ENCODE results near the gene LFNG.
"Not testable (repeated sequence)": the region's sequence is repeated elsewhere in the genome, so short reads cannot be mapped to it uniquely, and the experiment has no call there.

Gene LFNG

GRCh38 chr7:2545746-2546425 lies 26.3 kb downstream of the LFNG start:
- DNase-seq (ENCODE audit: low spot score) = no peak

DNA sequence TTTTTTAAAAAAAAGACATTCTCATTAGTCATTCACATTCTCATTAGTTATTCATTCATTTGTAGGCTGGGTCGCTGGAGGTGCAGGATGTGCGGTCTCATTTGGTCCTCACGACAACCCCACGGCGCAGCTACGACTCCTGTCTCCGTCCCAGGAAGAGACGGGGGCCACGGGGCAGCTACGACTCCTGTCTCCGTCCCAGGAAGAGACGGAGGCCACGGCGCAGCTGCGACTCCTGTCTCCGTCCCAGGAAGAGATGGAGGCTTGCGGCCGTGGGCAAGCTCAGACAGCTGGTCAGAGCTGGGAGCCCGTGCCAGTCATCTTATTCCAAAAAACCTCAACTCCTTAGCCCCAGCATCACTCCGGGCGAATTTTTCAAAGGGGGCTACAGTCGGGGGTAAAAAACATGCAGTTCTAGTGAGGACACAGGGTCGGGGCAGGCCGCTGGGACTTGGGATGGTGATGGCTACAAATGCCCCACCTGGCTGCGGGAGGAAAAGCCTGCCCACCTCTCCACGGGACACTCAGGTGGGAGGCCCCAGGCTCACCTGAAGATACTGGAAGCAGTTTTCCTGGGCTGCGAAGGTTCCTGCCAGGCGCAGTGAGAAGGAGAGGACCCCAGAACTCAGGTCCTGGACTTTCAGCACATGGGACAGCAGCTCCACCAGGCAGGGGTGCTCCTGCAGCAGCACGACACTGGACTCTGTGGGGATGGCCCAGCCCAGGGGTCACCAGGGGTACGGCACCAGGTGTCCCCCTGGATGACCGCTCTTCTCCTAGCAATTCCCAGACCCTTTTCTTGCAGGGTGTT lies 27.4 kb downstream of the LFNG start:
- DNase-seq (ENCODE audit: low spot score) = no peak

DNA sequence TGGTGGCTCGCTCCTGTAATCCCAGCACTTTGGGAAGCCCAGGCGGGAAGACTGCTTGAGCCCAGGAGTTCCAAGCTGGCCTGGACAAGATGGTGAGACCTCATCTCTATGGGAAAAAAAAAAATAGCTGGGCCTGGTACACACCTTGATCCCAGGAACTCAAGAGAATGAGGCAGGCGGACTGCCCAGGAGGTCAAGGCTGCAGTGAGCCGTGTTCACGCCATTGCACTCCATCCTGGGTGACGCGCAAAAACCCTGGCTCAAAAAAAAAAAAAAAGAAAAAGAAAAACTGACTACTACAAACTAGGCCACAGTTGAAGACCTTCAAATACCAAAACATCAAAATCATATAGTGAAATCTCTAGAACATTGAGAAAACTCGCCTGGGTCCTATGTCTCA lies 31.8 kb downstream of the LFNG start:
- DNase-seq (ENCODE audit: low spot score) = no peak

DNA sequence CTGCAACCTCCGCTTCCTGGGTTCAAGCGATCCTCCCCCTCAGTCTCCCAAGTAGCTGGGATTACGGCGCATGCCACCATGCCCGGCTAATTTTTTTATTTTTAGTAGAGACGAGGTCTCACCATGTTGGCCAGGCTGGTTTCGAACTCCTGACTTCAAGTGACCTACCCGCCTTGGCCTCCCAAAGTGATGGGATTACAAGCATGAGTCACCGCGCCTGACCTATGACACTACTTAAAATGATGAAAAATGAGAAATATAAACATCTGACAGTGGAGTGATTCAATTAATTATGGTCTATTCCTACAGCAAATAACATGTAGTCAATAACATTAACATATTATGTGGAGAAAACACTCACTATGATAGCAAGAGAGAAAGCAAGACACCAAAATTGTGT lies 33.5 kb downstream of the LFNG start:
- DNase-seq (ENCODE audit: low spot score) = no peak

DNA sequence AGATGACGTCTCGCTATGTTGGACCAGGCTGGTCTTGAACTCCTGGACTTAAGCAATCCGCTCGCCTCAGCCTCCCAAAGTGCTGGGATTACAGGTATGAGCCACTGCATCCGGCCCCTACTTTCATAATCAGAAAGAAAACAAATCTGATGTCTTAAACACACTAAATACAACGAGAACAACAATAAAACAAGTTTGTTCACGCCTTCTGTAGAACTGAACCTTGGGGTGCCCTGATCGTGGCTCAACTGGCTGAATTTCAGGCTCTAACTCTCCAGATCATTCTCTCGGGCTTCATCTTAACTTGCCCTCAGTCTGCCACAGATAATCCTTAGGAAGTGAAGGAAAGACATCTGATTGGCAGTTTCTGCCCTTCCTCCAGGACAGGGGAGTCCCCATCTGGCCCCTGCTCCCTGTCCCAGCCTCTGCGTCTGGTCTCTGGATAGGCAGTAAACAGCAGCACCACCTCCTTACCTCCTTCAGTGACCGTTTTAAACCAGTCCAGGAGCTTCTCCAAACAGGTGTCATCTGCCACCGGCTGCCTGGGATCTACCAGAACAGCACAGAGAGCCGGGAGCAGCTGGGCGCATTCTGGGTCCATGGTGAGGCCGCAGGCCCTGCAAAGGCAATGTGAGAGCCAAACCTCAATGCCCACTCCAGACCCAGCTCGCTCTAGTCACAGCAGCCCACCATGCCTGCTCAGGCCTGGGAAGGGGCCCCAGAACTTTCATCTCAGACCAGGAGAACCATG lies 34.4 kb downstream of the LFNG start:
- no peak for DNase-seq (ENCODE audit: low spot score)

DNA sequence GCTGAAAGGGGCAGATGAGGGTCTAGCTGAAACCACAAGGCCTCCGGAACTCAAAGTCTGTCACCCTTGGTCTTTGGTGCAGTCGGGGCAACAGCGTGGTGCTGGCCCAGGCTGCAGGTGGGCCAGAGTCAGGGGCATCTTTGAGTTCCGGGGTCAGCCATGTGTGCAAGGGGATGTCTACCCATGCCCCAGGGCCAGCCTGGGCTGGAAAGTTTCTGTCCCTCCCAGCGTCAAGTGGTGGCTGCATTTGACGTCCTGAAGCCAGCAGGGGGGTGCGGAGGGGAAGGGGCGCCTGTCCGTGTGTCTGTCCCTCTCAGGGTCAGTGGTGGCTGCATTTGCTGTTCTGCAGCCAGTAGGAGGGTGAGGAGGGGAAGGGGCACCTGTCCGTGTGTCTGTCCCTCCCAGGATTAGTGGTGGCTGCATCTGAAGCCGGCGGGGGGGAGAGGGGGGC lies 35.1 kb downstream of the LFNG start:
- DNase-seq (ENCODE audit: low spot score) = no peak

DNA sequence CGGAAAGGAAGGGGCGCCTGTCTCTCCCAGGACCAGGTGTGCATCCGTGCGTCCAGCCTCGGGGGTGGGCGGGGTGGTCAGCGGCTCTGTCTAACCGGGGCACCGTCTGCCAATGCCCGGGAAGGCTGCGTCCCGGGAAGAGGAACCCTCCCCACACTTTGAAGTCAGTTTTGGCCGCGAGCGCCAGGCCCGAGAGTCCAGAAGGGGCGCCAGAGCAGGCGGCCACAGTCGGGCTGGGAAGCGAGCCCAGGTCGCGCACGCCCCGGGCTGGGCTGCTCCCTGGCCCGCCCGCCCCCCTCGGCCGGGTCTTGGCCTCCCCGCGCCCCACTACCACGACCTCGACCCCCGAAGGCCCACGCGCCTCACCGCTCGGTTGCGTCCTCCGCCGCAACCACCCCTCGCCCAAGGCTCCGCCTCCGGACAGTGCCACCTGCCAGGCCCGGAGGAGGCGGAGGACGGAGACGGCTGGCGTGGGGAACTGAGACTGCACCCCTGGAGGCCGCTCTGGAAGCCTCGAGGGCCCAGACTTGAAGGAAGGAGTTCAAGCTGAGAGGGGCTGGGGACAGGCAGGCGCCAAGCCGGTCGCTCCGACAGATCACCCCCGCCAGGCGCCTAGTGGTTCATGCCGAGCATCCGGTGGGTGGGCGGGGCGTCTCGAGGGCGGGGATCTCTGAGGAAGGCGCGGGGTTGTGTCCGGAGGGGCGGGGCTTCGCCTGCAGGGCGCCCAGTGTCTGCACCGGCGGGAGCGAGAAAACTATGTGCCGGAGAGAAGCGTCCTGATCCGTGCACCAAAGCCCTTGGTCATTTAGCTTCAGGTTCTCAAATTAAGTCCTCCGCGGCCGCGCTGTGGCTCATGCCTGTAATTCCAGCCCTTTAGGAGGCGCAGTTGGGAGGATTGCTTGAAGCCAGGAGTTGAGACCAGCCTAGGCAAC lies 35.8 kb downstream of the LFNG start, which contains the start of gene BRAT1:
Gene BRAT1 (minus strand): TSS at position 404 of the 932 bp plus-strand sequence. CDS start 1,093 bp downstream, outside the sequence.
- peak; percentile 100 for DNase-seq (ENCODE audit: low spot score)

DNA sequence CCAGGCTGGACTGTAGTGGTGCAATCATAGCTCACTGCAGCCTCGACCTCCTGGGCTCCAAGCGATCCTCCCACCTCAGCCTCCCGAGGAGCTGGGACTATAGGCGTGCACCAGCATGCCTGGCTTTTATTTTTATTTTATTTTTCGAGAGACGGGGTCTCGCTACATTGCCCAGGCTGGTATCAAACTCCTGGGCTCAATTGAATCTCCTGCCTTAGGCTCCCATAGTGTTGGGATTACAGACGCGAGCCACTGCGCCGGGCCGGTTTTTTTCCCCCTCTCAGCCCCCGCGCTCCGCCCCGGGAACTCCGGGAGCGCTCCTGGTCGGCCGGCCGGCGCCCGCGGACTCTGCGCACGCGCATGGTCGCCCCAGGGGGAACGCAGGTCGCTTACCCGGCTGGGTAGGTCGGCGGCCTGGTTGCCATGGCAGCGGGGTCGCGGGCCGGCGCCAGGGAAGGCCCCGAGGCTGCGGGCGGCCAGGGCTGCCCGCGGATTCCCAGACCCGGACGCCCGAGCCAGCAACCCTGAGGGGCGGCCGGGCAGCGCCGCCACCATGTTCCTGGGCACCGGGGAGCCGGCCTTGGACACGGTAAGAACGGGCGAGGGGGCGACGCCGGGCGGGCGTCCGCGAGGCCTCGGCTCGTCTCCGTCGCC lies 39.2 kb downstream of the LFNG start, which contains the start of gene IQCE:
Gene IQCE (plus strand): TSS at position 351 of the 654 bp plus-strand sequence. CDS start 203 bp downstream, at position 554.
- peak; percentile 96 for DNase-seq (ENCODE audit: low spot score)

DNA sequence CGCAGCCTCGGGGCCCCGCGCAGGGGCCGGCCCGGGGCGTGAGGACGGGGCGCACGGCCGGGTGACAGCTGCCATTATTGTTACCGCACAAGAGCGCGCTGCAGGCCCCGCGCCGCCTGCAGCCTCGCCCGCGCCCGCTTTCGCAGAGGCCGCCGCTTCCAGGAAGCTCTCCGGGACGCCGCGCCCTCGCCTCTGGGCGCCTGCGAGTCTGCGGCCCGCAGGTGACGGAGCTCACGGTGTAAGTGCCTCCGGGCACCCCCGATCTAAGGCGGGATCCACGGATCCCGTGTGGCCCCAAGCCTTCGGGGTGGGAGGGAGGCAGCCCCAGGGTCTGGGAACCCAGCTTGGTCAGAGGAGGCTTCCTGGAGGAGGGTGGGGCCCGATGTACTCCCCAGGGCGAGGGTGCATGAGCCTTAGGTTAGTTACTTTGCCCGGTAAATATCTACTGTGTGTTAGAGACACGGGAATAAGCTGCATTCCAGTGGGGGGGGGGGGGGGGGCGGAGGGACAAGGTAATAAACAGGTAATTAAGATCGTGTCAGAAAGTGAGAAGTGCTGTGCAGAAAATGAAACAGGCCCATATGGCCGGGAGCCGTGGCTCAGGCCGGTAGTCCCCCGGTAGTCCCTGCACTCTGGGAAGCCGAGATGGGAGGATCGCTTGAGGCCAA lies 39.8 kb downstream of the LFNG start:
- DNase-seq (ENCODE audit: low spot score) = no peak

GRCh38 chr7:2563955-2564354 lies 44.4 kb downstream of the LFNG start:
- DNase-seq (ENCODE audit: low spot score) = not testable (repeated sequence)

DNA sequence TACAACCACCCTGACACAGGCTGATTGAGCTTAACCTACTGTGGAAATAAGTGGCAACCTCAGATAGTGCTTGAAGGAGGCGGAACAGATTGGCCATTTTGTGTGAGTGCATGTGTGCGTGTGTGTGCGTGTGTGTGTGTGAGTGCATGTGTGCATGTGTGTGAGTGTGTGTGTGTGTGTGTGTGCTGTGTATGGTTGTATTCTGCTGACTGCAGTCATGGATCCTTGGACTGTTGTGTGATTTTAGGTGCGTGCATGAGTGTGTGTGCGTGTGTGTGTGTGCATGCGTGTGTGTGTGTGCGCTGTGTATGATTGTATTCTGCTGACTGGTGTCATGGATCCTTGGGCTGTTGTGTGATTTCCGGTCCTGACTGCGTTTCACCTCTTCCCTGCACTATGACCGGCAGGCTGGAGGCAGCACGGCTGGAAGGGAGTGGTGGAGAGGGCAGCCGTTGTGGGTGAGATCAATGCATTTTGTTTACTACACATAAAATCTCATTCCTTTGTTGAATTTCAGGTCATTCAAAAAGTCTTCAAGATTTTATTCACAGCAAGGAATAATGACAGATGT lies 45.5 kb downstream of the LFNG start:
- DNase-seq (ENCODE audit: low spot score) = no peak

GRCh38 chr7:2566348-2566889 lies 46.8 kb downstream of the LFNG start:
- DNase-seq (ENCODE audit: low spot score) = no peak

GRCh38 chr7:2566890-2567678 lies 47.5 kb downstream of the LFNG start:
- DNase-seq (ENCODE audit: low spot score) = no peak

DNA sequence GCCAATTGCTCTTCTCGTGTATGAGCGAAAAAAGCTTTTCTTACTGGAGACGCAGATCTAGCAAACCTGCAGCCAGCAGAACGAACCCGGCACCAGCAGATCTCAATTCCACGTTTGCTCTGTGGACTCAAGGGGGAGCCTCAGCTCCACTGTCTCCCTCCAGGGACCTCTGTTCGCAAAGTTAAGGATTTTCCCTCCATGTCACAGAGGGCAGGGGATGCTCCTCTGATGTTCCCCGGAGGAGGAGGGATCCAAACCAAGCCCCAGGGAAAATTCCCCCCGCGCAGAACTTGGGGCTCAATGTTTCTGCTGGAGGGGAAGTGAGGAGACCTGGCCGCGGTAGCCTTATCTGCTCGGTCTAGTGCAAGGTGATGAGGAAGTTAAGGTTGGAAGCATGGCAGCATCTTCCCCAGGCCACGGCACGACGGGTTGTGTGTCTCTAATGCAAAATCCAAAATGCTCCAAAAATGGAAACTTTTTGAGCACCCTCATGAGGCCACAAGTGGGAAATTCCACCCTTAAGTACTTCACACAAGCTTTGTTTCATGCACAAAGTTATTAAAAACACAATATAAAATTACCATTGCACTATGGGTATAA lies 48.2 kb downstream of the LFNG start:
- DNase-seq (ENCODE audit: low spot score) = peak; percentile 56

DNA sequence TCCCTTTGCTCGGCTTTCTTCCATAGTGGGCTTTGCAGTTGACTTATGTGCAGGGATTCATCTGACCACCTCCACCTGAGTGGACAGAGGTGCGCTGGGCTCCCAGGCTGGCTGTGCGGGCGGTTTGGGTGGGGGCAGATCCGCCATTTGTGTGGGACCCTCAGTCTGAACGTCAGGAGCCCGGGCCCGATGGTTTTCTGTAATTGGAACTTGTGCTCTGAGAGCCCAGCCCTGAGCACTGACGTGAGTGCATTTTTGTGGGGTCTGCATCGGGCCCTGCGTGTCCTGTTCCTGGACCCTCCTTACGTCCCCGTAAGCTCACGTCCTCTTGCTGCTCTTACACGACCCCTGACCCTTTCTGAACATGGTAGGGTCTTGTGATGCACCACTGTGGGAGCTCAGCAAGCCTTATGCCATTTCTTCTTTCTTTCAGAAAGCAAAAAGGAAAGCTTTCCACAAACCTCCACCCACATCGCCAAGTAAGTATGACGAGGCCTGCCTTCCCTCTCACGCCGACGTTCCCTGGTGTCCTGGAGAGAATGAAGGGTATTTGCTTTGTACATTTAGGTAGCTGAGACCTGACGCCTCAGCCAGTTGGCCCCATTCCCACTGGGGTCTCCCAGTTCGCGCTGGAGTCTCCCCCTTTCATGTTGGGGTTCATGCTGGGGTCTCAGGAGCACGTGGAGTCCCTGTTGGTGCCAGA lies 49.1 kb downstream of the LFNG start:
- DNase-seq (ENCODE audit: low spot score) = no peak

GRCh38 chr7:2569421-2569820 lies 49.8 kb downstream of the LFNG start:
- no peak for DNase-seq (ENCODE audit: low spot score)

GRCh38 chr7:2570021-2570420 lies 50.4 kb downstream of the LFNG start:
- no peak for DNase-seq (ENCODE audit: low spot score)

GRCh38 chr7:2571409-2571808 lies 51.8 kb downstream of the LFNG start:
- DNase-seq (ENCODE audit: low spot score) = no peak

Data from HuH-7 (cell line).